Glutamatergic neuron (in vitro differentiated cells): ENCODE data around the gene ADGRB3. TPM values are rescaled to one million over a fixed set of nuclear protein-coding genes. Genes with fewer than 3 reads are reported as not detected.
A peak's percentile ranks its signal among the peaks of the same experiment; 100 is the strongest.

ENCODE experiments used
- DNase-seq: peaks from one replicate; pipeline ENCODE4 v3.0.0; 2022
- H3K27ac Mint-ChIP-seq: one replicate; pipeline ENCODE4 v1.8.0; 2020; ENCODE audit warnings: mild to moderate bottlenecking, mixed read lengths, inconsistent platforms; ENCODE audit not compliant: unreplicated experiment
- H3K27me3 Mint-ChIP-seq: one replicate; pipeline ENCODE4 v1.8.0; 2020; ENCODE audit warnings: mild to moderate bottlenecking, moderate library complexity, mixed read lengths, inconsistent platforms; ENCODE audit not compliant: unreplicated experiment
- H3K36me3 Mint-ChIP-seq: one replicate; pipeline ENCODE4 v1.8.0; 2020; ENCODE audit warnings: mild to moderate bottlenecking, mixed read lengths, inconsistent platforms; ENCODE audit not compliant: unreplicated experiment
- H3K4me1 Mint-ChIP-seq: one replicate; pipeline ENCODE4 v1.8.0; 2020; ENCODE audit warnings: mild to moderate bottlenecking, low read depth, mixed read lengths, inconsistent platforms; ENCODE audit not compliant: unreplicated experiment
- H3K4me3 Mint-ChIP-seq: one replicate; pipeline ENCODE4 v1.8.0; 2020; ENCODE audit warnings: mild to moderate bottlenecking, mixed read lengths, inconsistent platforms; ENCODE audit not compliant: unreplicated experiment
- H3K9me3 Mint-ChIP-seq: one replicate; pipeline ENCODE4 v1.8.0; 2020; ENCODE audit warnings: mild to moderate bottlenecking, moderate library complexity, mixed read lengths, inconsistent platforms; ENCODE audit not compliant: unreplicated experiment
- total RNA-seq: library from RNA; stranded (reverse); fragmentation: NEBNext Ultra II Directional; extraction: Animal tissue kit (Norgen Biotek cat#: 25700); gene quantifications from one replicate; pipeline ENCODE4 v1.2.1, GENCODE V29; 2021; ENCODE audit not compliant: unreplicated experiment
- TF ChIP-seq, protein P1 (sequence below): fragments of 200-600 bp; sonication (generic); IDR thresholded peaks from one replicate; pipeline ENCODE4 v1.5.0; 2021; ENCODE audit not compliant: partially characterized antibody, unreplicated experiment

Gene ADGRB3
- total RNA-seq, 1 donor from 2014 or later, result 7.3 TPM

DNA sequence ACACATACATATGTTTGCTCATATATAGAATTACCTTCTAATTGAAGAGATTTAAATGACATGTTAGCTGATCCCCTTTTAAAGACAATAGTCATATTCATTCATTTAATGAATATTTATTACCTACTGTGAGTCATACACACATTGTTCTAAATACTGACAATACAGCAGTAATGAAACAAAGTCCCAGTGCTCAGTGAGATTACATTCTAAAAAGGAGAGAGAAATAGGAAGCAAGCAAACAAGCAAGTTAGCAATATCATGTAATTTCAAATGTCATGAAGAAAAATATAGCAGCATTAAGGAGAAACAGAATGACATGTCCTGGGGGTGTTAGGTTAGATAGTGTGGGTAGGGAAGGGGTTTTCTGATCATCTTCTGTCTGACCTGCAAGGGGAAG, 136.3 kb downstream of the ADGRB3 start:
- no peak for DNase-seq
- H3K36me3 Mint-ChIP-seq, result no peaks in the 10 kb centered on the region
- TF ChIP-seq, protein P1, sequence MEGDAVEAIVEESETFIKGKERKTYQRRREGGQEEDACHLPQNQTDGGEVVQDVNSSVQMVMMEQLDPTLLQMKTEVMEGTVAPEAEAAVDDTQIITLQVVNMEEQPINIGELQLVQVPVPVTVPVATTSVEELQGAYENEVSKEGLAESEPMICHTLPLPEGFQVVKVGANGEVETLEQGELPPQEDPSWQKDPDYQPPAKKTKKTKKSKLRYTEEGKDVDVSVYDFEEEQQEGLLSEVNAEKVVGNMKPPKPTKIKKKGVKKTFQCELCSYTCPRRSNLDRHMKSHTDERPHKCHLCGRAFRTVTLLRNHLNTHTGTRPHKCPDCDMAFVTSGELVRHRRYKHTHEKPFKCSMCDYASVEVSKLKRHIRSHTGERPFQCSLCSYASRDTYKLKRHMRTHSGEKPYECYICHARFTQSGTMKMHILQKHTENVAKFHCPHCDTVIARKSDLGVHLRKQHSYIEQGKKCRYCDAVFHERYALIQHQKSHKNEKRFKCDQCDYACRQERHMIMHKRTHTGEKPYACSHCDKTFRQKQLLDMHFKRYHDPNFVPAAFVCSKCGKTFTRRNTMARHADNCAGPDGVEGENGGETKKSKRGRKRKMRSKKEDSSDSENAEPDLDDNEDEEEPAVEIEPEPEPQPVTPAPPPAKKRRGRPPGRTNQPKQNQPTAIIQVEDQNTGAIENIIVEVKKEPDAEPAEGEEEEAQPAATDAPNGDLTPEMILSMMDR, result no peak
- H3K4me3 Mint-ChIP-seq, result no peak overlapping the region
- no peak overlapping the region for H3K27ac Mint-ChIP-seq
- peaks cover 2% of the 10 kb centered on the region for H3K4me1 Mint-ChIP-seq
- peaks cover 2% of the 10 kb centered on the region for H3K9me3 Mint-ChIP-seq
- H3K27me3 Mint-ChIP-seq, result no peaks in the 10 kb centered on the region

DNA sequence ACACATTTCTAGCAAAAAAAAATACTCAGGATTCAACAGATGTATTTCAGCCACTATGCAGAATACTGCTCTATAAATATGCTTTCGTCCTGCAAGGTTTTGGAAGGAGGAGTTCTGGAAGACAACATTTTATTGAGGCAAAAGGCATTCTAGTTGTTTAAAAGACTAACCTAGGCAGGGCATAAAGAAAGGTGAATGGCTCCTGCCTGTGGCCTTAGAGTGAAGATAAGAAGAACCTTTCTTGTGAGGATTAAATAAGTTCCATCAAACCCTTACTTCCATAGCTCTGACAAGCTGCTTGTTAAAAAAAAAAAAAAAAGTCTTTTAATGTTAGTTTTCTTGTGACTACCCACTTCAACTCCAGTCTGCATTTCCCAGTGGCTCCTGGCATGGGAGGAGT, 139.8 kb downstream of the ADGRB3 start:
- TF ChIP-seq, protein P1, result no peak

DNA sequence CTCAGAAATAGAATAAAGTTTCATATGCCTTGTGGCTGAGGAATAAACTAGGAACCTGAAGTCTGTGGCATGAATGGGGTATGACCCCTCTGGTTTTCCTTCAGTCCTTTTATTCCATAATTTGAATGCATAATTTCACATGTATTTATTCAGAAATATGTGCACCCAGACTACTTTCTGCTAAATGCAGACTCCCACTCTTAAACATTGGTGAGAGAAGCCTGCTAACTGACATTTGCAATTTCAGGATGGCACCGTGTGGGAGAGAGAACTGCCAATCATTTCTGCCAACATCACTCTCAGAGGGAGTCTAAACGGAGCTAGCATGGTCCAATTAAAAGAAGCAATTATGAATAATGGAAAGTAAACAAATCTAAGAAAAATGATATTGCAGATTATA, 141.3 kb downstream of the ADGRB3 start:
- Mint-ChIP-seq H3K27me3 (peaks cover 2% of the 10 kb centered on the region), H3K4me1 (peaks cover 14% of the 10 kb centered on the region), H3K9me3 (no peaks in the 10 kb centered on the region), H3K4me3 (no peak overlapping the region), H3K27ac (no peak overlapping the region), H3K36me3 (no peaks in the 10 kb centered on the region)
- DNase-seq, result no peak
- TF ChIP-seq, protein P1, result no peak

More for the DNA sequence above, 139.8 kb downstream of the ADGRB3 start:
- no peak for DNase-seq
- H3K4me1 Mint-ChIP-seq, result peaks cover 14% of the 10 kb centered on the region
- no peaks in the 10 kb centered on the region for H3K36me3 Mint-ChIP-seq
- no peak overlapping the region for H3K27ac Mint-ChIP-seq
- no peak overlapping the region for H3K4me3 Mint-ChIP-seq
- peaks cover 2% of the 10 kb centered on the region for H3K27me3 Mint-ChIP-seq
- no peaks in the 10 kb centered on the region for H3K9me3 Mint-ChIP-seq

DNA sequence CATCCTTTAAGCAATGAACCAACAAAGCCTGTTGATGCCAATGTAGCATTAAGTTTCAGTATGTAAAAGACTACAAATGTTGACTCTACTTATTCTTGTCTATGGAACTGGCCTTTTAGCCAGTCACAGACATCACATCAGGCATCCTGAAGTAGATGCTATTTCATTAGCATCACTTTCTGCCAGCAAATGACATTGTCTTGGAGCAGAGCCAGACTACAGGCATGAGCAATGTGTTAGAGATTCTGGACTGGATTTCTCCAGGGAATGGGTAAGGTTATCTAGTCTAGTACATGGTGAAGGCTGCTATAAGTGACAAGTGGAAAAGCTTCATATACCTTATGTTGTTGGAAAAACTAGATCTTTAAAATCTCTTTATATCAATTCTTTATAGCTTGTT, 142.9 kb downstream of the ADGRB3 start:
- H3K27me3 Mint-ChIP-seq, result peaks cover 2% of the 10 kb centered on the region
- H3K27ac Mint-ChIP-seq, result no peak overlapping the region
- H3K4me3 Mint-ChIP-seq, result no peak overlapping the region
- H3K36me3 Mint-ChIP-seq, result no peaks in the 10 kb centered on the region
- peaks cover 14% of the 10 kb centered on the region for H3K4me1 Mint-ChIP-seq
- TF ChIP-seq, protein P1, result no peak
- no peak for DNase-seq
- no peaks in the 10 kb centered on the region for H3K9me3 Mint-ChIP-seq

DNA sequence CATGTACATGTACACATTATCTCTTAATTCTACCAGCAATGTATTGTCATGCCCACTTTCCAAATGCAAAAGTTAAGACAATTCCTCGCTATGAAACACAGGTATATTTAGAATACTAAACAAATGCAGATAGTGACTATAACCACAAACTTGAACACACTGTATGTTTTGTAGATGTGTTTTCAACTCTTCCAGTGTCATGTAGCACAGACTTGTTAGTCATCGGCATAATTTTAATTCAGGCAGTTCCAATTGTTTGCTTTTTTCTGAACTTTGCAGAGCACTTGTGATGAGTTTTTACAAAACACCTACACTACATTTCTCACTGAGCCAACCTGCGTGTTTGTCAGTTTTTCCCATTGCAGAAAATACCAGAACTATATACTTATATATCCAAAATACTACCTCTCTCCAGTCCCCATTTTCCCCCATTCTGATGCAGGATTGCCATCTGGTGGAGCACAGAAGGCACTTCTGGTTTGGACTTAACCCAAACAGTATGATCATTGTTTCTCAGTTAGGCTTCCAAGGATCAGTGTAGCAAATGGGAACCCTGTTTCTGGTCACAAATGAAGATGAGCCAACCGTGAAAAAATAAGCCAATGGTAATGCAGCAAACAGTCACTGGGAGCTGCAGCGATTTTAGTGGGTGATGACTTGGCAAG, 143.4 kb downstream of the ADGRB3 start:
- H3K27ac Mint-ChIP-seq, result no peak overlapping the region
- DNase-seq, result peak; percentile 35
- H3K9me3 Mint-ChIP-seq, result no peaks in the 10 kb centered on the region
- H3K4me1 Mint-ChIP-seq, result peaks cover 14% of the 10 kb centered on the region
- H3K36me3 Mint-ChIP-seq, result no peaks in the 10 kb centered on the region
- H3K4me3 Mint-ChIP-seq, result no peak overlapping the region
- TF ChIP-seq, protein P1, result peak; percentile 42
- peaks cover 2% of the 10 kb centered on the region for H3K27me3 Mint-ChIP-seq
